ENCODE data around the gene GRIK4.

DNA sequence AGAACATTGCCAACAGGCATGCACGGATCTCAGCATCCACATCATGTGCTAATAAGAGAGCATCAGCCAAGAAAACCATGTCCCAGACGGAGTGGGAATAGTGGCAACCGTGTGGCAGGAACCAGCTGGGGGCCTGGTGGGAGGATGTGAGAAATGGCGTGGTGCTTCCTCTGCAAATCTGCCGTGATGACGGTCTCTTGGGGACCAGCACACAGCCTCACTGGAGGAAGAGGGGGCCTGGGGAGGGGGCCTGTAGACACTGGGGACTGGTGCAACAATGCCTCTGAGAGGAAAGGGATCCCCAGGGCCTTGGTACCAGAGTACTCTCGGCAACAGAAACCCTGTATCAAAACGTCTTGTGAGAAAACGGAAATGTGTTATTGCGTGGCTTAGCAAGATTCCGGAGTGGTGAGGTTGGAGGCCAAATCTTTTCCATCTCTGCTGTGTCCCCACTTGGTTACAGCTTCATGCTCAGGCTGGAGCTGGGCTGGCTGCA, 358.0 kb downstream of the GRIK4 start:
- no peak for TF ChIP-seq TAF1 (conservative IDR thresholded peaks at IDR 0.05)
- TF ChIP-seq, protein P1, sequence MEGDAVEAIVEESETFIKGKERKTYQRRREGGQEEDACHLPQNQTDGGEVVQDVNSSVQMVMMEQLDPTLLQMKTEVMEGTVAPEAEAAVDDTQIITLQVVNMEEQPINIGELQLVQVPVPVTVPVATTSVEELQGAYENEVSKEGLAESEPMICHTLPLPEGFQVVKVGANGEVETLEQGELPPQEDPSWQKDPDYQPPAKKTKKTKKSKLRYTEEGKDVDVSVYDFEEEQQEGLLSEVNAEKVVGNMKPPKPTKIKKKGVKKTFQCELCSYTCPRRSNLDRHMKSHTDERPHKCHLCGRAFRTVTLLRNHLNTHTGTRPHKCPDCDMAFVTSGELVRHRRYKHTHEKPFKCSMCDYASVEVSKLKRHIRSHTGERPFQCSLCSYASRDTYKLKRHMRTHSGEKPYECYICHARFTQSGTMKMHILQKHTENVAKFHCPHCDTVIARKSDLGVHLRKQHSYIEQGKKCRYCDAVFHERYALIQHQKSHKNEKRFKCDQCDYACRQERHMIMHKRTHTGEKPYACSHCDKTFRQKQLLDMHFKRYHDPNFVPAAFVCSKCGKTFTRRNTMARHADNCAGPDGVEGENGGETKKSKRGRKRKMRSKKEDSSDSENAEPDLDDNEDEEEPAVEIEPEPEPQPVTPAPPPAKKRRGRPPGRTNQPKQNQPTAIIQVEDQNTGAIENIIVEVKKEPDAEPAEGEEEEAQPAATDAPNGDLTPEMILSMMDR (IDR thresholded peaks at IDR 0.05; ENCODE audit: low read depth, low read length, missing input control): no peak
- TF ChIP-seq, protein P2, sequence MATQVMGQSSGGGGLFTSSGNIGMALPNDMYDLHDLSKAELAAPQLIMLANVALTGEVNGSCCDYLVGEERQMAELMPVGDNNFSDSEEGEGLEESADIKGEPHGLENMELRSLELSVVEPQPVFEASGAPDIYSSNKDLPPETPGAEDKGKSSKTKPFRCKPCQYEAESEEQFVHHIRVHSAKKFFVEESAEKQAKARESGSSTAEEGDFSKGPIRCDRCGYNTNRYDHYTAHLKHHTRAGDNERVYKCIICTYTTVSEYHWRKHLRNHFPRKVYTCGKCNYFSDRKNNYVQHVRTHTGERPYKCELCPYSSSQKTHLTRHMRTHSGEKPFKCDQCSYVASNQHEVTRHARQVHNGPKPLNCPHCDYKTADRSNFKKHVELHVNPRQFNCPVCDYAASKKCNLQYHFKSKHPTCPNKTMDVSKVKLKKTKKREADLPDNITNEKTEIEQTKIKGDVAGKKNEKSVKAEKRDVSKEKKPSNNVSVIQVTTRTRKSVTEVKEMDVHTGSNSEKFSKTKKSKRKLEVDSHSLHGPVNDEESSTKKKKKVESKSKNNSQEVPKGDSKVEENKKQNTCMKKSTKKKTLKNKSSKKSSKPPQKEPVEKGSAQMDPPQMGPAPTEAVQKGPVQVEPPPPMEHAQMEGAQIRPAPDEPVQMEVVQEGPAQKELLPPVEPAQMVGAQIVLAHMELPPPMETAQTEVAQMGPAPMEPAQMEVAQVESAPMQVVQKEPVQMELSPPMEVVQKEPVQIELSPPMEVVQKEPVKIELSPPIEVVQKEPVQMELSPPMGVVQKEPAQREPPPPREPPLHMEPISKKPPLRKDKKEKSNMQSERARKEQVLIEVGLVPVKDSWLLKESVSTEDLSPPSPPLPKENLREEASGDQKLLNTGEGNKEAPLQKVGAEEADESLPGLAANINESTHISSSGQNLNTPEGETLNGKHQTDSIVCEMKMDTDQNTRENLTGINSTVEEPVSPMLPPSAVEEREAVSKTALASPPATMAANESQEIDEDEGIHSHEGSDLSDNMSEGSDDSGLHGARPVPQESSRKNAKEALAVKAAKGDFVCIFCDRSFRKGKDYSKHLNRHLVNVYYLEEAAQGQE (IDR thresholded peaks at IDR 0.05): no peak
- no peak for TF ChIP-seq EGR1 (IDR thresholded peaks at IDR 0.05; ENCODE audit: low read depth in 2 of 2)
- TF ChIP-seq YY1 (IDR thresholded peaks at IDR 0.05): no peak
- no peak for TF ChIP-seq RXRA (IDR thresholded peaks at IDR 0.05)
- TF ChIP-seq JUND (IDR thresholded peaks at IDR 0.05): no peak
- TF ChIP-seq GABPA (IDR thresholded peaks at IDR 0.05 in 1 of 2, conservative IDR thresholded peaks at IDR 0.05 in 1 of 2): no peak
- no peak for TF ChIP-seq RAD21 (IDR thresholded peaks at IDR 0.05)
- TF ChIP-seq, protein P3, sequence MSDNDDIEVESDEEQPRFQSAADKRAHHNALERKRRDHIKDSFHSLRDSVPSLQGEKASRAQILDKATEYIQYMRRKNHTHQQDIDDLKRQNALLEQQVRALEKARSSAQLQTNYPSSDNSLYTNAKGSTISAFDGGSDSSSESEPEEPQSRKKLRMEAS (IDR thresholded peaks at IDR 0.05): no peak
- no peak for TF ChIP-seq HNF4G (IDR thresholded peaks at IDR 0.05)
- no peak for TF ChIP-seq HNF4A (conservative IDR thresholded peaks at IDR 0.05)
- TF ChIP-seq, protein P4, sequence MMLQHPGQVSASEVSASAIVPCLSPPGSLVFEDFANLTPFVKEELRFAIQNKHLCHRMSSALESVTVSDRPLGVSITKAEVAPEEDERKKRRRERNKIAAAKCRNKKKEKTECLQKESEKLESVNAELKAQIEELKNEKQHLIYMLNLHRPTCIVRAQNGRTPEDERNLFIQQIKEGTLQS (IDR thresholded peaks at IDR 0.05): no peak
- TF ChIP-seq SP1 (IDR thresholded peaks at IDR 0.05): no peak

Measured in liver (tissue), 3 donors.